H1 (cell line): ENCODE data around the gene PCDH8. TPM values are rescaled to one million over a fixed set of nuclear protein-coding genes. Genes with fewer than 3 reads are reported as not detected.

Source experiments
- ATF2 ChIP-seq: IDR thresholded peaks from 2 replicates; pipeline ENCODE4 v1.6.1; 2012; ENCODE audit warnings: low read length, inconsistent platforms
- CBX5 ChIP-seq: fragments of 300-800, 300-1000 bp; sonication (generic); IDR thresholded peaks from 2 replicates; pipeline ENCODE4 v1.7.1; 2016; ENCODE audit warnings: antibody characterized with exemption, low read length, low read depth
- CHD2 ChIP-seq: IDR thresholded peaks from 2 replicates; pipeline ENCODE4 v1.6.1; 2012; ENCODE audit warnings: low read length, improper control_type of control experiment
- CTCF ChIP-seq, 3 experiments: IDR thresholded peaks; 1 replicate in 2 of 3; 2 replicates in 1 of 3; pipeline versions ENCODE4 v1.5.1 to v1.6.1; 2011; ENCODE audit warnings: low read length in 3 of 3, mild to moderate bottlenecking in 3 of 3, inconsistent platforms in 2 of 3, low read depth in 1 of 3, moderate library complexity in 1 of 3; ENCODE audit not compliant: insufficient read depth in 1 of 3; ENCODE audit errors: control extremely low read depth in 1 of 3
- E2F6 ChIP-seq: IDR thresholded peaks from 2 replicates; pipeline ENCODE4 v1.6.1; 2012; ENCODE audit warnings: inconsistent platforms
- EGR1 ChIP-seq: IDR thresholded peaks from 2 replicates; pipeline ENCODE4 v1.6.1; 2011; ENCODE audit warnings: low read depth, low read length, borderline replicate concordance
- EP300 ChIP-seq, 2 experiments: IDR thresholded peaks; 1 replicate in 1 of 2; 2 replicates in 1 of 2; pipeline ENCODE4 v1.6.1; 2011 to 2012; ENCODE audit warnings: low read depth in 2 of 2, low read length in 2 of 2, mild to moderate bottlenecking in 2 of 2, borderline replicate concordance in 1 of 2, inconsistent platforms in 1 of 2, moderate library complexity in 1 of 2
- GTF2F1 ChIP-seq: IDR thresholded peaks from 2 replicates; pipeline ENCODE4 v1.6.1; 2012; ENCODE audit warnings: low read depth, low read length, improper control_type of control experiment, borderline replicate concordance
- JUN ChIP-seq: IDR thresholded peaks from 2 replicates; pipeline ENCODE4 v1.6.1; 2011; ENCODE audit warnings: low read depth, mild to moderate bottlenecking, improper control_type of control experiment, low read length
- JUND ChIP-seq: IDR thresholded peaks from 2 replicates; pipeline ENCODE4 v1.6.1; 2011; ENCODE audit warnings: mild to moderate bottlenecking, improper control_type of control experiment, low read length
- KDM4A ChIP-seq: IDR thresholded peaks from one replicate; pipeline ENCODE4 v1.7.1; 2012; ENCODE audit warnings: low read depth, mild to moderate bottlenecking, moderate library complexity, low read length, inconsistent platforms; ENCODE audit not compliant: severe bottlenecking
- KDM5A ChIP-seq: fragments of 200-600 bp; IDR thresholded peaks from 2 replicates; pipeline ENCODE4 v1.7.1; 2012; ENCODE audit warnings: mild to moderate bottlenecking, low read length, inconsistent platforms, mixed read lengths
- POLR2A ChIP-seq, 2 experiments: IDR thresholded peaks; 1 replicate in 1 of 2; 2 replicates in 1 of 2; pipeline ENCODE4 v1.6.1; 2011; ENCODE audit warnings: low read depth in 2 of 2, low read length in 2 of 2, mild to moderate bottlenecking in 2 of 2; ENCODE audit errors: control extremely low read depth in 1 of 2
- RBBP5 ChIP-seq: IDR thresholded peaks from 2 replicates; pipeline ENCODE4 v1.7.1; 2012; ENCODE audit warnings: low read depth, mild to moderate bottlenecking, inconsistent platforms, low read length, moderate library complexity, borderline replicate concordance
- SIRT6 ChIP-seq: IDR thresholded peaks from one replicate; pipeline ENCODE4 v1.7.1; 2012; ENCODE audit warnings: low read length, inconsistent platforms
- SIX5 ChIP-seq: IDR thresholded peaks from 2 replicates; pipeline ENCODE4 v1.6.1; 2011; ENCODE audit warnings: mild to moderate bottlenecking, low read depth, low read length
- TBP ChIP-seq: IDR thresholded peaks from 2 replicates; pipeline ENCODE4 v1.6.1; 2011; ENCODE audit warnings: low read depth, low read length, improper control_type of control experiment
- polyA plus RNA-seq, 7 experiments: library from polyadenylated mRNA; depleted of rRNA in 3 of 7; stranded (reverse) in 5 of 7; unstranded in 2 of 7; fragments of >200 nt in 5 of 7; fragments of 200-250 nt in 2 of 7; gene quantifications; 1 replicate in 5 of 7; 2 replicates in 1 of 7; 4 replicates in 1 of 7; pipeline versions ENCODE4 v1.2.1 to v1.2.3, GENCODE V29; 2011 to 2013; ENCODE audit warnings: missing spikeins in 2 of 7, mixed read lengths in 2 of 7
- total RNA-seq: library from RNA; stranded (reverse); fragmentation: NEBNext Ultra II Directional; extraction: Animal tissue kit (Norgen Biotek cat#: 25700); gene quantifications from 2 replicates; pipeline ENCODE4 v1.2.1, GENCODE V29; 2021
- TF ChIP-seq, protein P1 (sequence below): IDR thresholded peaks from 2 replicates; pipeline ENCODE4 v1.6.1; 2011; ENCODE audit warnings: low read length, improper control_type of control experiment

The PCDH8 gene
- total and polyA plus RNA-seq, 2 of the 8 experiments (the other 6 are each of a cell fraction or from before 2014, with no cell fraction given): 0.82 to 1.6 TPM

DNA sequence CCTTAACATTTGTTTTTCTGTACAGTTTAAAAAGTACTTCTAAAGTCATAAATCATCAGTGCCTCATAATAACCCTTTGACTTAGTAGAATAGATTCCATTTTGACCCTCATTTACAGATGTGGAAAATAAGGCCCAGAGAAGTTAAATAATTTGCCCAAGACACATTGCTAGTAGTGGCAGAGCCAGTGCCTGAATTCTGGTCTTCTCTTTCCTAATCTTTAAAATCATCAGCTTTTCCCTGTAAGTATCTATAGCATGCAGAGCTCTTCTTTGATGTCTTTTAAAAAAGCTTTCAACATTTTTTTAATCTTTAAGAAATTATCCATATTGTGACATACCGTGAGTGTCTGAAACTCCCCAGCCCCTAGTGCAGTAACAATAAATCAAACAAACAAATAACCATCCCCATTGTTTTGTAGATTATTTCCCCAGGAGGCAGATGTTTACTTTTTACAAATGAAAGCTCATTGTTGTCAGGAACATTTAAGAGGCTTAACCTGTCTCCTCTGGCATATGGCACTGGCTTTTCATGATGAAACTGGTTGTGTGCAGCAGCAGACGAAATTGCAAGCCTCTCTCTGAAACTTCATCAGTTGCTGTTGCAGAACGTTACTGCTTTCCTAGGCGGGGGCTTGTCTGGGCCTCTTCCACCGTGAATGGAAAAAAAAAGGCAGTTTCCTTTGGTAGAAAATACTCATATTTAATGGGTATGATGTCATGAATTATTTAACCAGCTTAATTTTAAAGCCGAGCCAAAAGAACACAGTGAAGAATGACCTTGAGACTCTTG lies 31.7 kb upstream of the PCDH8 start (continued):
- no peak for TF ChIP-seq CTCF (IDR thresholded peaks at IDR 0.05; ENCODE audit: control extremely low read depth in 1 of 3, insufficient read depth in 1 of 3, low read depth in 1 of 3, low read length in 3 of 3)
- TF ChIP-seq KDM4A: no peak
- TF ChIP-seq SIRT6: no peak
- TF ChIP-seq EGR1: no peak
- TF ChIP-seq E2F6: no peak
- no peak for TF ChIP-seq CBX5
- no peak for TF ChIP-seq KDM5A
- TF ChIP-seq GTF2F1: no peak
- 0 out of 2 replicates have a peak, but pooled peaks have one; percentile 31 for TF ChIP-seq ATF2
- no peak for TF ChIP-seq SIX5
- TF ChIP-seq CHD2: no peak
- TF ChIP-seq, protein P1, sequence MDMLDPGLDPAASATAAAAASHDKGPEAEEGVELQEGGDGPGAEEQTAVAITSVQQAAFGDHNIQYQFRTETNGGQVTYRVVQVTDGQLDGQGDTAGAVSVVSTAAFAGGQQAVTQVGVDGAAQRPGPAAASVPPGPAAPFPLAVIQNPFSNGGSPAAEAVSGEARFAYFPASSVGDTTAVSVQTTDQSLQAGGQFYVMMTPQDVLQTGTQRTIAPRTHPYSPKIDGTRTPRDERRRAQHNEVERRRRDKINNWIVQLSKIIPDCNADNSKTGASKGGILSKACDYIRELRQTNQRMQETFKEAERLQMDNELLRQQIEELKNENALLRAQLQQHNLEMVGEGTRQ: no peak
- TF ChIP-seq TBP: peak; percentile 14; the same call in 1 of the 2 replicates
- TF ChIP-seq RBBP5: no peak
- no peak for TF ChIP-seq POLR2A (IDR thresholded peaks at IDR 0.05; ENCODE audit: control extremely low read depth in 1 of 2, low read depth in 2 of 2, low read length in 2 of 2)
- no peak for TF ChIP-seq JUN
- TF ChIP-seq EP300 (IDR thresholded peaks at IDR 0.05; ENCODE audit: borderline replicate concordance in 1 of 2, low read depth in 2 of 2, low read length in 2 of 2): peak in 1 of 2 experiments; percentile 89; a peak in 1 of 3 replicates
- TF ChIP-seq JUND: 0 out of 2 replicates have a peak, but pooled peaks have one; percentile 14
